AG10803 (cell line): ENCODE results near the gene CENPP.

Source experiments
- DNase-seq: peaks from one replicate; pipeline ENCODE4 v3.0.0; 2010; ENCODE audit warnings: low read depth
- H3K4me3 ChIP-seq: 2 replicates; pipeline ENCODE4 v1.5.1; 2011; ENCODE audit warnings: mild to moderate bottlenecking, low read length, control low read depth
- TF ChIP-seq, protein P1 (sequence below): conservative IDR thresholded peaks from 2 replicates; pipeline ENCODE4 v1.5.1; 2011; ENCODE audit warnings: mild to moderate bottlenecking, low read length, control low read depth, inconsistent platforms

CENPP gene

DNA sequence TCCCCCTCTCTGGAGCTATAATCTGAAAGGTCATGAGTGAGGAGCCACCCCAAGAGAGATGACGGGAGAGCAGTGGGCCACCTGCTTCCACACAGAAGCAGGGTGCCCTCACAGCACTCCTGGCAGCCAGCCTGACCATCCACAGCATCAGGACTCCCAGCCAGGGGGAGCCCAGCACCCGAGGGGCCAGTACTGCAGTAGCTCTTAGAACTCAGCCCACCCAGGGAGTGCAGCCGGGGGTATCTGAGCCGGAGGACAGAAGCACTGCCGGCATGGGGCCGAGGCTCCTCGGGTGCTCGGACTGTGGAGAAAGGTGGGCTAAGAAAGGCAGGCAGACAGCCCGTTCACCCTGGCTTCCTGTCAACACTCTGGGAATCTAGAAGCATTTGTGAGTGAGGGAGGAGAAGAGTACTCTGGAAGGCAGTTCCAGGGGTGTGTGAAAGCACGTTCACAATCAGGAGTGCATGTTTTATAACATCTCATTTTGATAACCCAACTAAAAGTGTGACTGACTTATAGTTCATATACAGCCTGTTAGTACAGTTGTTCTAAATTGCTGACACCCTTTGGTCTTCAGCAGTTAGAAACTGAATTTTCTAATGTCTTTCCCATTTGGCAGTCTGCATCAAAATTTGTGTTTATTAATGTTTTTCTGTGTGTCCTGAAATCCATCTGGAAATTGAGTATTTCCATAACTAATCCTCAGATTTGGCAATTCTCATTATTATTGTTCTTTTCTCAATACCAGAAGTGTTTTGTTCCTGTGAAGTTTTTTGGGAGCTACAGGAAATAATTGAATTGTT is 182.5 kb downstream of the CENPP start:
- no peak overlapping the region for H3K4me3 ChIP-seq

DNA sequence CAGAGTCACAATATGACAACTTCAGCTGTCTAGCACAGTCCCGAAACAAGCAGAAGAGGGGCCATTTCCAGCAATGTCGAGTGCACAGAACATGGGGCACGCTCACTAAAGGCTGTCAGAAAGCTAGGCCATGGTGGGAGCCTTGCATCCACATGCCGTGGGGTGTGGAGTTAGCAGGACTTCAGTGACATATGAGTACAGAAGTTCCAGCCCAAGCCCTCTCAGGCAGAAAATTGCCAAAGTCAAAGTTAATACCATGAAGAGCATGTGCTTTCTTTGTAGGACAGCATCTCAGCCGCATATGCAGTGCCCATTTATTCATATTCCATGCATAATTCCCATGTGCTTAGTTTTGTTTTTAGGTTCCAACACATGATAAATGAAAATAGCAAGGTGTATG is 183.3 kb downstream of the CENPP start:
- DNase-seq = no peak
- TF ChIP-seq, protein P1, sequence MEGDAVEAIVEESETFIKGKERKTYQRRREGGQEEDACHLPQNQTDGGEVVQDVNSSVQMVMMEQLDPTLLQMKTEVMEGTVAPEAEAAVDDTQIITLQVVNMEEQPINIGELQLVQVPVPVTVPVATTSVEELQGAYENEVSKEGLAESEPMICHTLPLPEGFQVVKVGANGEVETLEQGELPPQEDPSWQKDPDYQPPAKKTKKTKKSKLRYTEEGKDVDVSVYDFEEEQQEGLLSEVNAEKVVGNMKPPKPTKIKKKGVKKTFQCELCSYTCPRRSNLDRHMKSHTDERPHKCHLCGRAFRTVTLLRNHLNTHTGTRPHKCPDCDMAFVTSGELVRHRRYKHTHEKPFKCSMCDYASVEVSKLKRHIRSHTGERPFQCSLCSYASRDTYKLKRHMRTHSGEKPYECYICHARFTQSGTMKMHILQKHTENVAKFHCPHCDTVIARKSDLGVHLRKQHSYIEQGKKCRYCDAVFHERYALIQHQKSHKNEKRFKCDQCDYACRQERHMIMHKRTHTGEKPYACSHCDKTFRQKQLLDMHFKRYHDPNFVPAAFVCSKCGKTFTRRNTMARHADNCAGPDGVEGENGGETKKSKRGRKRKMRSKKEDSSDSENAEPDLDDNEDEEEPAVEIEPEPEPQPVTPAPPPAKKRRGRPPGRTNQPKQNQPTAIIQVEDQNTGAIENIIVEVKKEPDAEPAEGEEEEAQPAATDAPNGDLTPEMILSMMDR = no peak
- H3K4me3 ChIP-seq = no peak overlapping the region

More for the DNA sequence above, 182.5 kb downstream of the CENPP start:
- TF ChIP-seq, protein P1 = no peak
- DNase-seq = no peak

DNA sequence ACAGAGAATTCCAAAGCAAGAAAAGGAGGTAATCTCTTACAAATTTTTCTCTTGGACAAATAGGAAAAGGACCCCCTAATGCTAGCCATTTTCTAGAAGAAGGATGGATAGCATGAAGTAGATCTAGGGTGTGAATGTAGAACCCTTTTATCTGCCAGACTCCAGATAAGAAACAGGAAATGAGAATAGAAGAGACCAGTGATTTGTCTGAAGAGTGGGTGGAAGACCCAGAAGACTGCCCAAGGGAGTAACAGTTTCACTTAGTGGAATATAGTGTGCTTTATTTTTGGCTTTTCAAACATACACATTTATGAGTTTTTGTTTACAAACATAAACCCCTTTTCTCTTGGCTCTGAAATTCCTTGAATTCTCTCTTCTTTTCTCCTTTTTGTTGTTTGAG is 185.0 kb downstream of the CENPP start:
- TF ChIP-seq, protein P1 = no peak

DNA sequence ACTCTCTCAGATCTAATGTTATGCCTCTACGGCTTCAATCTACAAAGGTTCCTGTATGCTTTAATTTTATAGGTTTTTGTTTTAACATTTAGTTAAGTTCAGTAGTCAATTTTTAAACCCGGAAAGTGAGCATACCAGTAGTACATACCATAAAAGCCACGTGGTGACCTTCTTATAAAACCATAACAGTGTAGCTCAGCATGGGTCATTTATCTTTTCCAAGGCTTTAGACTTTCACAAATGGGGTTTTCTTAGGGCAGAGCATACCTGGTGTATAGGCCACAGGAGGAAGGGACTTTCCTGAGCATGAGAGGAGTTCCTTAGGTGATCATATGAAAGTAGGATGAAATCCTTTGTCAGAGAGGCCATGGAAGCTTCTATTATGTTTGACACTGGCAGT is 186.9 kb downstream of the CENPP start:
- TF ChIP-seq, protein P1 = no peak
- DNase-seq = no peak
- no peak overlapping the region for H3K4me3 ChIP-seq

More for the DNA sequence above, 185.0 kb downstream of the CENPP start:
- DNase-seq = no peak
- no peak overlapping the region for H3K4me3 ChIP-seq

DNA sequence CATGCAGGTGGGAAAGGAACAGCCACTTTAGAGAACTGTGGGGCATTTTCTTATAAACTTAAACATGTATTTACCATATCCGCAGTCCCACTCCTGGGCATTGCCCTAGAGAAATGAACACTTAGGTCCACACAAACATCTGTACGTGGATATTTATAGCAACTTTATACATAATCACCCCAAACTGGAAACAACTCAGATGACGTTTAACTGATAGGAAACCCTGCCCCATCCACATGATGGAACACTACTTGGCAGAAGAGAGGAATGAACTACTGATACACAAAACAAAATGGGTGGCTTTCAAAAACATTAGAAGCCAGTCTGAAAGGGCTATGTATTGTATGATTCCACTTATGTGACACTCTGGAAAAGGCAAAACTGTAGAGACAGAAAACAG is 187.6 kb downstream of the CENPP start:
- DNase-seq = no peak
- no peak overlapping the region for H3K4me3 ChIP-seq
- TF ChIP-seq, protein P1 = no peak

DNA sequence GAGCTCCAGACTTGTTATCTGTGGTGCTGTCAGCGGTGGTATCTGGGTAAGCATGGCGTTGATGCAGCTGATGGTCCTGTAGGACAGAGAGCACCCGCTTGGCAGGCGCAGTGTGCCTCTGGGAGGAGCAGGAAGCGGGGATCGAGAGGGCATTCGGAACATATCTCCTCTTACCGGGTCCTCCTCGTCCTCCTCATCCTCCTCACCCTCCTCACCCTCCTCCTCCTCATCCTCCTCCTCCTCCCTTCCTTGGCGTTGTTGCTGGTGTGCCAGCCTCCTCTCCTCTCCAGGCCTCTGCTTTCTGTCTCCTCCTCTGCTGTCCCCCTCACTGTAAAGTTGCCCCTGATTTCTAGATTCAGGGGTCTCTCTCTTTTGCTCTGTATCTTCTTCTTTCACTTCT is 188.9 kb downstream of the CENPP start:
- H3K4me3 ChIP-seq = no peak overlapping the region
- DNase-seq = no peak
- TF ChIP-seq, protein P1 = no peak

DNA sequence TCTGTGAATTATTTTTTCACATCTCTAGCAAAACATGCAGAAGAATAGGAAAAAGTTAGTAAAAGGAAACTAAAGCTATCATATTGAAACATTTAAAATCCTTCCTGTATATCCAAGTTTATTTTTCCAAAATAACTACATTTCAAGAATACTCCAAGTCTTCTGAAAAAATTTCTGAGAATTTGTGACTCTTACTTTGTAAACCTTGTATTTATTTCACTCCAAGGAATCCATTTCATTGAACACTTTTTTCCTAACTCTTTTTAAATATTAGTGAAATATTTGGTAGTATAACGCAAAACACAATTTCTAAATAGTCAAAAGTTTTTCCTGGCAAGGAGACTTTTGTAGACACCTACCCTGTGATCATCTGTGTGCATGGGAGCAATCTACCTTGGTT is 190.8 kb downstream of the CENPP start:
- TF ChIP-seq, protein P1 = no peak
- DNase-seq = no peak
- H3K4me3 ChIP-seq = no peak overlapping the region
